ENCODE results near the gene GNLY. TPM values are rescaled to one million over a fixed set of nuclear protein-coding genes. Genes with fewer than 3 reads are reported as not detected.

GNLY gene
- total and polyA plus RNA-seq, 2 of the 13 experiments (the other 11 are each of a cell fraction or from before 2014, with no cell fraction given), result not detected

GRCh38 chr2:85716346-85716914 is 22.3 kb downstream of the GNLY start:
- 33% methylated on average over 13 of the region's 13 CpGs for WGBS (ENCODE audit: low lambda C conversion rate)
- no peak overlapping the region for H3K4me2 ChIP-seq (ENCODE audit: low read depth, low read length)
- no peak overlapping the region for H3K9ac ChIP-seq (ENCODE audit: insufficient read depth, low read depth, low read length)
- no peaks in the 10 kb centered on the region for H3K36me3 ChIP-seq (replicated peaks in 1 of 2; ENCODE audit: control insufficient read depth in 1 of 2, insufficient read depth in 2 of 2, low read length in 2 of 2)
- in situ Hi-C loops (cut with HindIII; ENCODE audit: extremely low pct_ligation_motif_present, low pct_unique_long_range_greater_than_20kb), result no loop called here
- H3K27ac ChIP-seq (ENCODE audit: extremely low read length, insufficient read depth, low read length), result no peak overlapping the region
- ATAC-seq (no peak), FAIRE-seq (no peak), DNase-seq (ENCODE audit: low spot score) (no peak)
- H2AFZ ChIP-seq (ENCODE audit: low read length), result no peak overlapping the region
- POLR2A ChIA-PET, result no interaction called here
- H3K4me3 ChIP-seq (replicated peaks in 1 of 3; ENCODE audit: insufficient read depth in 1 of 3, low read depth in 2 of 3, low read length in 3 of 3), result no peak overlapping the region
- CTCF ChIA-PET (ENCODE audit: low intra/inter-chr PET ratio, low total read pairs), result no interaction called here
- H3K79me2 ChIP-seq (ENCODE audit: insufficient read depth, low read length), result no peaks in the 10 kb centered on the region
- TF ChIP-seq ZNF430 (CRISPR knock-in tag; IDR thresholded peaks at IDR 0.05), result no peak
- peak; percentile 45 for TF ChIP-seq CREB1 (IDR thresholded peaks at IDR 0.05)
- TF ChIP-seq CREB1 (CRISPR knock-in tag; IDR thresholded peaks at IDR 0.05), result no peak
- H3K4me1 ChIP-seq (ENCODE audit: insufficient read depth, low read length), result peaks cover under 1% of the 10 kb centered on the region; the same call in 1 of the 2 replicates
- H3K27me3 ChIP-seq (ENCODE audit: control insufficient read depth in 1 of 2, insufficient read depth in 2 of 2, low read length in 2 of 2), result peaks cover 7 to 49% of the 10 kb centered on the region in 2 experiments; a peak in 4 of 5 replicates
- no peaks in the 10 kb centered on the region for H3K9me3 ChIP-seq (ENCODE audit: low read length)
- intact Hi-C loops (cut with micrococcal nuclease; ENCODE audit: unreplicated experiment), result no loop called here
- no TSS peak for BruUV-seq (replicated peaks)
- H4K20me1 ChIP-seq (ENCODE audit: insufficient read depth, low read length), result no peaks in the 10 kb centered on the region

DNA sequence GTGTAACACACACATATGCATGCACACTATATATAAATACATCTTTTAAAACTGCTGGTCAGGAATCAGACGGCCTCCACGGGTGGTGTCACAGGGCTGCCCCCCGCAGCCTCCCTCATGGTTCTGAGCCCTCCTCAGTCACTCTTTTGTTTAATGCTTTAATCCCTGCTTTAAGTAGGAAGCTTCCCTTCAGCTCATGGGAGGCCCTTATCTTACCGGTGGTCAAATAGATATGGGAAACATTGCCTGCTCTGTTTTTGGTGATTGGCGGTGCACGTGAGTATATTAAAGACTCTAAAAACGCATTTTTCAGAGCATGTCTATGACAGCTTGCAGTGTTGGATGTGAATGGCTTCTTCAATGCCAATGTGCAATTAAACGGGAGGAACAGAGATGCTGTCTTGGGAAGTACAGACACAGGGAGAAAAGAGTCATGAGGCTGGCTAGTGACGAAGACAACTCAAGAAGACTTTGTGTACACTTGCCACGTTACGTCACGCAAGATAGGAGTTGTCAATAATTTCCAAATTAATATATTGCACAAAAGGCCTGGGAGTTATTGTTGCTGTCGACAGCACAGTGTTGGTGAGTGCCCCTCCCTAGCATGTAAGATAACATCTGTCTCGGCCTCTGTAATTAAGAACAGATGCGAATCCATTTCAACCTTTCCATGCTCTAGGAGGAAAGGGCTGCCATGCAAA is 23.3 kb downstream of the GNLY start:
- ATAC-seq (no peak), FAIRE-seq (no peak), DNase-seq (ENCODE audit: low spot score) (no peak)
- no peaks in the 10 kb centered on the region for H4K20me1 ChIP-seq (ENCODE audit: insufficient read depth, low read length)
- in situ Hi-C loops (cut with HindIII; ENCODE audit: extremely low pct_ligation_motif_present, low pct_unique_long_range_greater_than_20kb) (no loop called here), intact Hi-C loops (cut with micrococcal nuclease; ENCODE audit: unreplicated experiment) (no loop called here)
- H3K79me2 ChIP-seq (ENCODE audit: insufficient read depth, low read length), result no peaks in the 10 kb centered on the region
- BruUV-seq (replicated peaks), result no TSS peak
- TF ChIP-seq MED1 (CRISPR knock-in tag; IDR thresholded peaks at IDR 0.05) (no peak), CREB1 (IDR thresholded peaks at IDR 0.05) (0 out of 2 replicates have a peak, but pooled peaks have one; percentile 13), CREB1 (CRISPR knock-in tag; IDR thresholded peaks at IDR 0.05) (no peak)
- no peaks in the 10 kb centered on the region for H3K4me1 ChIP-seq (ENCODE audit: insufficient read depth, low read length)
- H3K27ac ChIP-seq (ENCODE audit: extremely low read length, insufficient read depth, low read length), result no peak overlapping the region
- no peaks in the 10 kb centered on the region for H3K36me3 ChIP-seq (replicated peaks in 1 of 2; ENCODE audit: control insufficient read depth in 1 of 2, insufficient read depth in 2 of 2, low read length in 2 of 2)
- ChIA-PET CTCF (ENCODE audit: low intra/inter-chr PET ratio, low total read pairs) (no interaction called here), POLR2A (no interaction called here)
- H3K4me3 ChIP-seq (replicated peaks in 1 of 3; ENCODE audit: insufficient read depth in 1 of 3, low read depth in 2 of 3, low read length in 3 of 3), result no peak overlapping the region
- peaks cover 6 to 42% of the 10 kb centered on the region in 2 experiments; a peak in 4 of 5 replicates for H3K27me3 ChIP-seq (ENCODE audit: control insufficient read depth in 1 of 2, insufficient read depth in 2 of 2, low read length in 2 of 2)
- no peak overlapping the region for H3K9ac ChIP-seq (ENCODE audit: insufficient read depth, low read depth, low read length)
- H3K9me3 ChIP-seq (ENCODE audit: low read length), result no peaks in the 10 kb centered on the region
- H3K4me2 ChIP-seq (ENCODE audit: low read depth, low read length), result no peak overlapping the region
- WGBS (ENCODE audit: low lambda C conversion rate), result 61% methylated on average over 15 of the region's 15 CpGs
- no peak overlapping the region for H2AFZ ChIP-seq (ENCODE audit: low read length)
